ENCODE results near the gene THAP11.

- no peak for TF ChIP-seq GATA3 (IDR thresholded peaks at IDR 0.05; ENCODE audit: low read depth, low read length)
- no peak for TF ChIP-seq GATA2 (IDR thresholded peaks at IDR 0.05; ENCODE audit: low read depth, low read length)
Measured at GRCh38 chr16:67878846-67879245, 36.7 kb downstream of the THAP11 start.

Data from SH-SY5Y (cell line).